ENCODE data around the gene ANO7.

The ANO7 gene

GRCh38 chr2:241159116-241159515 is 29.4 kb upstream of the ANO7 start:
- no peak for TF ChIP-seq ZFX (IDR thresholded peaks at IDR 0.05)
- no peak for TF ChIP-seq CTCF (conservative IDR thresholded peaks at IDR 0.05)
- no peak overlapping the region for H3K27ac ChIP-seq

- no peak overlapping the region for H3K27ac ChIP-seq
- TF ChIP-seq ZFX (IDR thresholded peaks at IDR 0.05) (no peak), CTCF (conservative IDR thresholded peaks at IDR 0.05) (no peak)
These were observed 28.2 kb upstream of the ANO7 start for GRCh38 chr2:241160318-241160717.

- TF ChIP-seq ZFX (IDR thresholded peaks at IDR 0.05): no peak
- no peak overlapping the region for H3K27ac ChIP-seq
These were observed 26.7 kb upstream of the ANO7 start for GRCh38 chr2:241161646-241162281.

- TF ChIP-seq ZFX (IDR thresholded peaks at IDR 0.05) (no peak), CTCF (conservative IDR thresholded peaks at IDR 0.05) (no peak)
- no peak overlapping the region for H3K27ac ChIP-seq
These were observed 24.8 kb upstream of the ANO7 start for GRCh38 chr2:241163601-241164118.

GRCh38 chr2:241168366-241168765 is 20.1 kb upstream of the ANO7 start:
- TF ChIP-seq CTCF (conservative IDR thresholded peaks at IDR 0.05) (no peak), ZFX (IDR thresholded peaks at IDR 0.05) (no peak)
- H3K27ac ChIP-seq: no peak overlapping the region

- TF ChIP-seq ZFX (IDR thresholded peaks at IDR 0.05) (no peak), CTCF (conservative IDR thresholded peaks at IDR 0.05) (no peak)
- H3K27ac ChIP-seq: peak overlapping the region; percentile 50
These were observed 14.9 kb upstream of the ANO7 start for GRCh38 chr2:241173557-241173956.

- H3K27ac ChIP-seq: no peak overlapping the region
- TF ChIP-seq ZFX (IDR thresholded peaks at IDR 0.05) (no peak), CTCF (conservative IDR thresholded peaks at IDR 0.05) (no peak)
These were observed 10.7 kb upstream of the ANO7 start for GRCh38 chr2:241177526-241178334.

Measured in C4-2B (cell line).